Suprapubic skin (tissue), 4 donors: ENCODE data around the gene BFSP1. TPM values are rescaled to one million over a fixed set of nuclear protein-coding genes. Genes with fewer than 3 reads are reported as not detected.

Source experiments
- DNase-seq, 2 donors: peaks; one replicate each; pipeline ENCODE4 v3.0.0-alpha.2; 2019; ENCODE audit warnings: low spot score in 2 of 2
- H3K27ac ChIP-seq: fragments of 200-600 bp; sonication (generic); one replicate; pipeline ENCODE4 v1.5.1; 2019
- H3K27me3 ChIP-seq: fragments of 200-600 bp; sonication (generic); one replicate; pipeline ENCODE4 v1.5.1; 2019
- H3K36me3 ChIP-seq: fragments of 200-600 bp; sonication (generic); one replicate; pipeline ENCODE4 v1.5.1; 2019
- H3K4me1 ChIP-seq: fragments of 200-600 bp; sonication (generic); one replicate; pipeline ENCODE4 v1.5.1; 2019
- H3K4me3 ChIP-seq: fragments of 200-600 bp; sonication (generic); one replicate; pipeline ENCODE4 v1.5.1; 2019; ENCODE audit warnings: mild to moderate bottlenecking
- H3K9me3 ChIP-seq: fragments of 200-600 bp; sonication (generic); one replicate; pipeline ENCODE4 v1.5.1; 2019
- CTCF ChIP-seq, 2 donors: fragments of 200-600 bp in 1 of 2; fragments of 450-650 bp in 1 of 2; sonication (generic) in 1 of 2; IDR thresholded peaks; one replicate each; pipeline ENCODE4 v1.5.1; 2016 to 2019; ENCODE audit warnings: antibody characterized with exemption in 2 of 2, mild to moderate bottlenecking in 1 of 2, moderate library complexity in 1 of 2
- EP300 ChIP-seq: sonication (generic); formaldehyde crosslinking; IDR thresholded peaks from one replicate; pipeline ENCODE4 v1.6.1; 2017; ENCODE audit warnings: antibody characterized with exemption
- POLR2A ChIP-seq, 2 donors: fragments of 450-650 bp; IDR thresholded peaks; one replicate each; pipeline ENCODE4 v1.6.1; 2017; ENCODE audit warnings: antibody characterized with exemption in 2 of 2, mild to moderate bottlenecking in 2 of 2, moderate library complexity in 2 of 2
- POLR2AphosphoS5 ChIP-seq, 3 donors: sonication (generic); formaldehyde crosslinking; IDR thresholded peaks; one replicate each; pipeline ENCODE4 v1.6.1; 2017; ENCODE audit warnings: antibody characterized with exemption in 3 of 3
- WGBS: methylation state at CpG from one replicate; pipeline ENCODE4 v1.1.5; 2018; 5-methylcytosine and 5-hydroxymethylcytosine counted together
- total RNA-seq, 4 donors: library from RNA; depleted of rRNA; stranded (reverse); fragments of >200 nt; gene quantifications; one replicate each; pipeline ENCODE4 v1.1.0, GENCODE V29; 2016

Gene BFSP1
- total RNA-seq, 4 donors from 2014 or later = 0.85 to 1.7 (median 1.4) TPM

GRCh38 chr20:17568972-17569521 lies 37.9 kb upstream of the BFSP1 start:
- Histone ChIP-seq H3K9me3 (no peaks in the 10 kb centered on the region), H3K27me3 (no peaks in the 10 kb centered on the region), H3K4me1 (peaks cover 41% of the 10 kb centered on the region), H3K27ac (peak overlapping the region; percentile 100), H3K4me3 (peak overlapping the region; percentile 98), H3K36me3 (no peaks in the 10 kb centered on the region)
- WGBS = under 1% methylated on average over 36 of the region's 38 CpGs
- TF ChIP-seq POLR2A (IDR thresholded peaks at IDR 0.05) (peak in 1 of 2 donors; percentile 51), EP300 (no peak), POLR2AphosphoS5 (IDR thresholded peaks at IDR 0.05) (peak in 2 of 3 donors; percentile 75 to 85), CTCF (IDR thresholded peaks at IDR 0.05) (no peak)
- DNase-seq = peak; percentile 95

DNA sequence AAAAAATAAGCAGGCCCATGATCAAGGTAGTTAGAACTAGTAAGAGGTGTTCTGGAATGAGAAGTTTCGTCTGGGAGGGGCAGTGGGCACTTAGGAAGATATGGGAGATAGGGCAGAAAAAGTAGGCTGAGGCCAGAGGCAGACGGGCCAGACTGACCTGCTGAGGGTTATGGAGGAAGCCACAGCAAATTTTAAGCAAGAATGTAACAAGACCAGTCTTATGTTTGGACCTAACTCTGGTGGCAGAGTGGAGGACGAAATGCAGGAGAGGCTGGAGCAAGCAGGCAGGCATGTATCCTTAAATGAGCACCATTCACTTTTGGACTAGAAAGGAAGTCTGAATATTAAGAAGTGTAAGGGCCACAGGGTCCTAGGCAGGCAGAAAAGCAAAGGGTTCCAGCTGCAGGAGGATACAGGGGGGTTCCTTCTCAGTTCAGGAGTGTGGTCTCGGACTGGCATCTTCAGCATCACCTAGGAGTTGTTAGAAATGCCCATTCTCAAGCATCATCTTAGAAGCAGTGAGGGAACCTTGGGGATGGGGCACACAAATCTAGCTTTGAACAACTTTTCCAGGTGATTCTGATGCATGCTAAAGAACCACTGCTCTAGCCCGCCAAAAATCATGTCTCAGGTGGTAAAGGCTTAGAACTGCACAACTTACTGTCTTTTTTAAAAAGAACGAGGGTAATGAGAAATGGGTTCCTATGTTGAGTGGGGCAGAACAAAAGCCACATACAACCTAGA lies 37.0 kb upstream of the BFSP1 start:
- DNase-seq = no peak
- Histone ChIP-seq H3K36me3 (no peaks in the 10 kb centered on the region), H3K9me3 (no peaks in the 10 kb centered on the region), H3K27ac (peak overlapping the region; percentile 100), H3K4me1 (peaks cover 34% of the 10 kb centered on the region), H3K27me3 (no peaks in the 10 kb centered on the region), H3K4me3 (peak overlapping the region; percentile 98)
- TF ChIP-seq POLR2AphosphoS5 (IDR thresholded peaks at IDR 0.05) = no peak
- WGBS = 65% methylated on average over 6 of the region's 6 CpGs

- H3K9me3 ChIP-seq = no peaks in the 10 kb centered on the region
- H3K27me3 ChIP-seq = no peaks in the 10 kb centered on the region
- TF ChIP-seq CTCF (IDR thresholded peaks at IDR 0.05) = no peak
- no peak for TF ChIP-seq POLR2AphosphoS5 (IDR thresholded peaks at IDR 0.05)
- TF ChIP-seq POLR2A (IDR thresholded peaks at IDR 0.05) = no peak
- no peak for TF ChIP-seq EP300
- H3K4me3 ChIP-seq = no peak overlapping the region
- no peak overlapping the region for H3K27ac ChIP-seq
- no peak for DNase-seq
- H3K36me3 ChIP-seq = no peaks in the 10 kb centered on the region
- H3K4me1 ChIP-seq = peaks cover 15% of the 10 kb centered on the region
- 90% methylated on average over 3 of the region's 3 CpGs for WGBS
These were observed 35.2 kb upstream of the BFSP1 start for GRCh38 chr20:17566345-17566744.

DNA sequence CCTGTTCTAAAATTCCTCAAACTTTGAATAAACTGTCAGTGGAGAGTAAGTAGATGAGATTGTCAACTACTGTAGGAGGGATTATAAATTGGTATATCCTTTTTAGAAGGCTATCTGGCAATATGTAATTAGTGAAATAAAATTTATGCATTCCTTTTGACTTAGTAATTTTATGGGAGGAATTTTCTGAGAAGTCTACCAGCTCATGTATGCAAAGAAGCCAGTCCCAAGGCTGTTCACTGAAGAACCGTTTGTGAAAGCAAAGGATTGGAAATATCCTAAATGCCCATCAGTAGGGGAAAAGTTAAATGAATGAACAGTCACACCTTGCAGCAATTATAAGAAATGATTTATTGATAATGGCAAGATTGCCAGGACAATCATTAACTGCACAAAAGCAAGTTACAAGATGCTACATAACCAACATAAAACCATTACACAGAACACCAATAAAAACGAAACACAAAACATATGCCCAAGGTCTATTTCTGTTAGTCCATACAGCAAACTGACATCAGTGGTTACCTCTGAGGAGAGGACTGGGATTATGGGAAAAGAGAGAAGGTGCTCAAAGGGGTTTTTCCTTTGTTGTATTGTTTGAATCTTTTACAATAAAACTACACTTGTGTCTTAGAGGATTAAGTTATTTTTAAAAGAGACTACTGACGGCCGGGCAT lies 34.1 kb upstream of the BFSP1 start:
- Histone ChIP-seq H3K4me3 (no peak overlapping the region), H3K4me1 (peaks cover 9% of the 10 kb centered on the region), H3K27ac (no peak overlapping the region), H3K9me3 (no peaks in the 10 kb centered on the region), H3K36me3 (no peaks in the 10 kb centered on the region), H3K27me3 (no peaks in the 10 kb centered on the region)
- no peak for DNase-seq
- no peak for TF ChIP-seq EP300
- TF ChIP-seq POLR2A (IDR thresholded peaks at IDR 0.05) = no peak
- TF ChIP-seq POLR2AphosphoS5 (IDR thresholded peaks at IDR 0.05) = no peak
- TF ChIP-seq CTCF (IDR thresholded peaks at IDR 0.05) = no peak
- WGBS = 38% methylated on average over 4 of the region's 4 CpGs

GRCh38 chr20:17562804-17563305 lies 31.7 kb upstream of the BFSP1 start:
- peak; percentile 27 for TF ChIP-seq EP300
- no peak for TF ChIP-seq POLR2AphosphoS5 (IDR thresholded peaks at IDR 0.05)
- no peak for DNase-seq
- no peaks in the 10 kb centered on the region for H3K9me3 ChIP-seq
- no peak overlapping the region for H3K4me3 ChIP-seq
- no peaks in the 10 kb centered on the region for H3K36me3 ChIP-seq
- peak overlapping the region; percentile 48 for H3K27ac ChIP-seq
- peaks cover 17% of the 10 kb centered on the region for H3K4me1 ChIP-seq
- 84% methylated on average over 2 of the region's 2 CpGs for WGBS
- no peaks in the 10 kb centered on the region for H3K27me3 ChIP-seq
